Measurements from ENCODE around the gene NEU2.
A peak's percentile ranks its signal among the peaks of the same experiment; 100 is the strongest.

Gene NEU2

DNA sequence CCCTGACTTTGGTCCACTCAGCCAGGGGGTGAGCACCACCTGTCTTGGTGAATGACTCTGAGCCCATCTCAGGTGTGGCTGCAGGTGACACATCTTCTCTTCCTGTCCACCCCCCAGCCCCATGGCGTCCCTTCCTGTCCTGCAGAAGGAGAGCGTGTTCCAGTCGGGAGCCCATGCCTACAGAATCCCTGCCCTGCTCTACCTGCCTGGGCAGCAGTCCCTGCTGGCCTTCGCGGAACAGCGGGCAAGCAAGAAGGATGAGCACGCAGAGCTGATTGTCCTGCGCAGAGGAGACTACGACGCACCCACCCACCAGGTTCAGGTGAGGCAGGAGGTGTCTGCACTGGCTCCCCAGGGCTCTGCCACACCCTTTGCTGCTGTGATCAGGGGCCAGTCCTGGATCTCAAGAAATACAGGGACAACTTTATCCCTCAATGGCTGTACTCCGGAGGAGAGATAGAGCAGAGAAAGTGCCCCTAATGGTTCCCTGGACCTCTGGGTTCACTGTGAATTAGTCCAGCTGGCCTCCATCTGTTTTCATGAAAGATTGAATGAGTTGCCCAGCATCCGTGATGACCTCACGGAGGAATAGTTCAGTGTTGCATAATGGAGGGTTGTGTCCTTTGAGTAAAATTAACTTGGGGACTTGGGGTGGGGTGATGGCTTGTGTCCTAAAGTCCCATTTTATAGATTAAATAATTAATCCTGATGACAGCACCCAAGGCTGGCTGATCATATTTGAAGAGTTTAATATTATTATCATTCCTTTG lies at the start of gene NEU2:
NEU2 (plus strand) TSS at position 122 of the 770 bp plus-strand sequence; CDS start at position 122, 0 bp downstream.
- no peak for DNase-seq

DNA sequence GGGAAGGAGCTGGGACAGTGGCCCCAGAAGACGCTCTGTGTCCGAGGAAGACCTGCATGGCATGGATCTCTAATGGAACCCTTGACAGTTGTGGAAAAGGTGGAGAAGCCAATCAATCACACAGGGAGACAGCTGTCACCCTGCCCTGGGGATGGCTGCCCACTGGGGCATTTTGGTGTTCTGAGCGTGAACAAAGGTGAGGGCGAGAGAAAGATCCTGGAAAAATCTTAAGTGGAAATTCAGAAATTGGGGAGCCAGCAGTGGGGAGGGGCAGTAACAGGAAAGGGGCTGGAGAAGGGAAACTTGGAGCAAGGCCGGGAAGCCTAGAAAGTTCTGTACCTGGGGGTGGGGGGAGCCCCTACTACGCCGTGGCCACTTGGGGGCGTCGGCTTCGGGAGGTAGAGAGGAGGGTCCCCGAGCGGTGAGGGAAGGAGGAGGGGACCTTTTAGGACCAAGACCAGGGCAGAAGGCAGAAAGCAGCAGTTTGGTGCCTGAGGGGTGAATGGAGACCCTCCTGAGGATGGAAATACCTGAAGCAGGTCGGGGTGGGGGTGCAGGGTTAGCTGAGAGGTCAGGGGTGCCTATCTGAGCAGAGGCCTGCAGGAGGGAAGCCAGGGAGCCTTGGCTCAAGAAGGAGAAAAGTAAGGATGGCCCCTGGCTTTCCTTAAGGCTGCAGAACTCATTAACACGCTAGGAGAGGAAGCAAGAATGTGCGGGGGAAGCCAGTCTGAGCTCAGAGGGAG lies 49.4 kb upstream of the NEU2 start:
- no peak for DNase-seq

DNA sequence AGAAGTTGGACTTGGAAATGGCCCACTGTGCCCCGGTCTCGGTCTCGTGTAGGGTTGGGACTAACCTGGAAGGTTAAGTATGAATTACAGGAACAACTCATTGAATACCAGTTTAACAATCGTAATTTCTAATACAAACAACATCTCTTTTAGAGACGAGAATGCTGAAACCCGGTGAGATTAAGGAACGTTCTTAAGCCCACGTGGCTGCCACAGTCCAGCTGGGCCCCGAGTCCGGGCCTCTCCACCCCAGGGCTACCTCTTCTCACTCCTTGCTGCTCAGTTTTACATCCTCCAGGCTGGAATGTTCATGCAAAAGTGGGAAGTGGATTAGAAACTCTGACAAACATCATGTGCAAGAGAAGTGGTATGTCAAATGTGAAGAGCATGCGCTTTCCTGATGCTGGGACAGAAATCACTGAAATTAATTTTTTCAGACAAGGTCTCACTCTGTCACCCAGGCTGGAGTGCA lies 48.8 kb upstream of the NEU2 start:
- DNase-seq, result no peak

DNA sequence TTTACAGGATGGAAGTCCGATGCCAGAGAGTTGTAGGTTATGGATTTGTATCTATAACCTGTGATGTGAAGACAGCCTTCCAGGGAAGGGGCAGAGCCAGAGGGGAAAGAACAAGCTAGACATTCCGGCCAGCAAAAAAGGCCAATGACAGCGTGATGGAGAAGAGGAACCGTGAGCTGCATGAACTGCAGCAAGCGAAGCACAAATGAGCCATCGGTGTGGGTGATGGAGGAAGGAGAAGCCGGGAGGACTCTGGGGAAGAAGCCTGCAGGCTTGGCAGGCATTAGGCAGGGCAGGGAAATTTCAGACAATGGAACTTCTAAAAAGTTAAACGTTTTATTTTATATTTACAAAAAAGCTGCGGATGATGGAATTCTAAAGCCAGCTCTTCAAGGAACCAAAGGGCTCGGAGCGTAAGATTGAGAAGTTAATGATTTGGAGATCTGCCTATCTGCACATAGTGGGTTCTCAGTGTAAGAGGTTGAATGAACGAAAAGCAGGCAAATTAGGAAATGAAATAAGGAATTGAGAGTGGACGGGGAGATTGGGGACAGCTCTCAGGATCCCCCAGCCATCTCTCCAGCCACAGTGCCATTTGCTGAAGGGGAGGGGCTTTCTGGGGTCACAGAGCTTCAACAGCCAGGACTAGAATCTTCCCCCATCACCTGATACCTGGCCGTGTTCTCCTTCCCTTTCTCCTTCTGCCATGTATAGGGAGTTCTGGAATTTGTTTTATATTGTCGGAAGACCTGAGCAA lies 47.8 kb upstream of the NEU2 start:
- peak in 2 of 56 donors; percentile 5 to 9 for DNase-seq

DNA sequence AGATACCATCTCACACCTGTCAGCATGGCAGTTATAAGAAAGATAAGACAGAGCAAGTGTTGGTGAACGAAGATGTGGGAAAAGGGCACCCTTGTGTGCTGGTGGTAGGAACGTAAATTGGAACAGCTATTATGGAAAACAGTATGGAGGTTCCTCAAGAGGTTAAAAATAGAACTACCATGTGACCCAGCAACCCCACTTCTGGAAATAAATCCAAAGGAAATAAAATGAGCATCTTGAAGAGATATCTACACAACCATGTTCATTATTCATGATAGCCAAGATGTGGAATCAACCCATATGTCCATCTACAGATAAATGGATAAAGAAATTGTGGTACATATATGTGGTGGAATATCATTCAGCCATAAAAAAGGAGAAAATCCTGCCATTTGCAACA lies 46.3 kb upstream of the NEU2 start:
- DNase-seq, result no peak

DNA sequence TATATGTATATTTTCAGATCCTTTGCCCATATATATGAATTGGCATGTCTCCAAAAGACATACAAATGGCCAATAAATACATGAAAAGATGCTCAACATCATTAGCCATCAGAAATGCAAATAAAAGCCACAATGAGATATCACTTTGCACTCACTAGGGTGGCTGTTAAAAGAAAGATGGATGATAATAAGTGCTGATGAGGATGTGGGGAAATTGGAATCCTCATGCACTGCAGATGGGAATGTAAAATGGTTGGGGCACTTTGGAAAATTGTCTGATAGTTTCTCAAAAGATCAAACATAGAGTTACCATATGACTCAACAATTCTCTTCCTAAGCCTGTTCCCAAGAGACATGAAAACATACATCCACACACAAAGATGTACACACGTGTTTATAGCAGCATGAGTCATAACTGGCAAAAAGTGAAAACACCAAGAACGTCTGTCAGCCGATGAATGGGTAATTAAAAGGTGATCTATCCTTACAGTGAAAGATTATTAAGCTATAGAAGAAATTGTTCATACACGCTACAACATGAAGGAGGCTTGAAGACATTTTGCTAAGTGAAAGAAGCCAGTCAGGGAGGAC lies 39.1 kb upstream of the NEU2 start:
- no peak for DNase-seq

DNA sequence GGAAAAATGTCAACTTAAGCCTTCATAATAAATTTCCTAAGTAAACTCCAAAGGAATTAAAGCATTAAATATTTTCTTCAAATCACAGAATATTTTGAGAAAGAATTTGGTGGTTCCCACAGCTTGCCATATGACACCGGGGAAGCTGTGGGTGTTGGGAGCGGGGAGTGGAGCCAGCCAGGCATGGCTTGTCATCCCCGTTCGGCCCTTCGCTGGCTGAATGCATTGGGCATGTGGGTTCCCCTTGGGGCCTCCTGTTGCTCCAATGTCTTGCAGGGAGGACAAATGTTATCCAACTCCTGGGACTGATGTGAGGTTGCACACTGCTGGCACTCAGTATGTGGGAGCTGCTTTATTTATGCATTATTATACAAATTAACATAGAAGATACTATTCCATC lies 38.0 kb upstream of the NEU2 start:
- DNase-seq, result no peak

DNA sequence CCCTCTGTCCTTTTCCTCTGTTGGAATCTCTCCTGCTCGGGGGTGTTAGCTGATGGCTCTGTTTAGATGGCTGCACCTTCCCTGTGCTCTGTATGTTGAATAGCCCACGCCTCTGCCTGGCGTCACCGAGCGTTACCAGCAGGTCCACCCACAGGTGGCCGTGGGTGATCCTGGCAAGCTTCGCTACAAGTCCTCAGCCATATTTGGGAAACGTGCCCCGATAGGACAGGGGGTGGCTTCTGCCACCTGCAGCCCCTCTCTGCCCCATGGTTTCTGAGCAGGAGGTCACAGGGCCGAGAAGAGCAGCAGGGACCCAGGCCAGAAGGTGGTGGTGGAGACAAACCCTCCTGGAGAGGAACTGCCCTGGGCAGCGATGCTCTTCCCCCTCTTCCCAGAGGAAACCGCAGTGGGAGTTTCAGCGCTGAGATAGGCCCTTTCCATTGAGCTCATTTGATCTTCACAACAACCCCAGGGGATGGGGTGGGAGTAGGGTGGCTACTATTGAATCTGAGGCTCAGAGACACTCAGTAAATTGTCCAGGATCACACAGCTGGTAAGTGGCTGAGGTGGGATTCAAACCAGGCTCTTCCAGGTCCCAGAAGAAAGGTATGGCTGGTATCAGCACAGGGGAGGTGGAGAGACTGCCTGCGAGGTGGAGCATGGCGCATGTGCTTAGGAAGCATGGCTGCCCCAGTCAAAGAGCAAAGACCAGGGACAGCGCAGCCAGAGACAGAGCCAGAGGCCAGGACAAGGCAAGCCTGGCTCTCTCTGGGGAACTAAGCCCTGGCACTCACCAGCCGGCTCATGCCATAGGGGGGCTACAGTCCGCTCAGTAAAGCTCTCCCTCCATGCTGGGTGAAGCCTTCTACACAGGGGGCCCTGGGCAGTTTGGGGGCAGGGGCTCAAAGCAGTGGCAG lies 34.5 kb upstream of the NEU2 start:
- DNase-seq, result no peak

DNA sequence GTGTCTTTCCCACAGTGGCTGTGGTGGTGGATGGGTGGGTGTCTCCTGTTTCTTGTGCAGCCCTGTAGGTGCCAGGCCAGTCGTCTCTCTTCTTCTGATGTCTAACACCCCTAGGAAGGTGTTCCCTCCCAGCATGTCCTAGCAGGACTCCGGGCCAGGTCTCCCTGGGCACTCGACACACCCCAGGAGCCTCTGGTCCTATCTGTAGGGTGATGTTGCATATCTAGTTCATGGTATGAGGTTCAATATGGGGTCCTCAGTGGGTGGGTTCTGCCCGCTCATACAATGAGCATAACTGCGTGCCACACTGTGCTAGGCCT lies 33.8 kb upstream of the NEU2 start:
- no peak for DNase-seq

DNA sequence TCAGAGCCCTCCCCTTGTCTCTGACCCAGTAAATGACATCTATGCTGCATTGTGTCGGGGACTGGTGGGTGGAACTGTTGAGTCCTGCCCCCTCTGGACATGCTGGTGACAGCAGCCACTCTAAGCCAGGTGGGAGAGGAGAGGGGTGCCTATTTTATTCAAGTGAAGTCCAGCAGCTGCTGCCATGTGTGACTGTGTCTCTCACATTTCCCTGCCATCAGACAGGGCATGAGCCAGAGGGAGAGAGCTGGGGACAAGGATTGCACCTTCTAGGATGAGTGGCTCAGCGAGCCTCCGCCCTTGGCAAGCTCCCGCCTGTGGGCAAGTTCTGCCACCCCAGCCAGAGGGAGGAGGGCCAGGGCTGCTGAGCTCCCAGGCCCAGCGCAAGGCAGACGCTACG lies 33.1 kb upstream of the NEU2 start:
- peak in 1 of 56 donors; percentile 44 for DNase-seq

DNA sequence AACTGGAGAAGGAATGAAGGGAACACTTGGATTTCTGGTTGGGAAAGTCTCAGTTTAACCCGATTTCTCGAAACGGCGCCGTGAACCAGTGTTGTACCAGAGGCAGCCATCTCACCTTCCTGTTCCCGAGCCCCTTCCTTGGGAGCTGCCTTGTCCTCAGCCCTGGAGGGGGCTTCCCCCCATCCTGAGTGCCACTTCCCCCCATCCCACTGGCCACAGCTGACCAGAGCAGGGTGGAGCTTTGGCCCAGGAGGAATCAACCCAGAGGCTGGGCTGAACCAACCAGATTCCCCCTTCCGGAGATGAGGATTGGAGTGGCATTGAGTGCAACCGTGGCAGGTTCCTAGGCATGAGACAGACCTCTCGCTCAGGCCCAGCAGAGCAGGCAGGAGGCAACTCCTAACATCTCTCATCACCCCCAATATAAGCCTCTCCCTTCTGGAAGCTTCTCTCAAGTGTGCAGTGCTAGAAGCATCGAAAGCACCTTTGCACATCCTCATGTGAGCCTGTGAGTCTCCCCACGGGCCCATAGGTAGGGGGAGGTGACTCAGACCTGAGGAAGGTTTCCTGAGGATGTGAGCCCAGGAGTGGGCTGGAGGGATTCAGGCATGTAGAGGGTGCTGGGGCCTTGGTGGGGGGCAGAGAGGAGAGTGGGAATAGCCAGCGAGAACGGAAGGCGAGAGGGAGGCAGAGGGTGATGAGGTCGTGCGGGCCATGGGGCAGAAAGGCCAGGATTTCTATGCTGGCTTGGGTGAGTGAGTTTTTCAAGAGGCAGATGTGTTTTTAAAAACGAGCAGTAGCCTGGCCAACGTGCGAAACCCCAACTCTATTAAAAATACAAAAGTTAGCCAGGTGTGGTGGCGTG lies 31.4 kb upstream of the NEU2 start:
- DNase-seq, result no peak

DNA sequence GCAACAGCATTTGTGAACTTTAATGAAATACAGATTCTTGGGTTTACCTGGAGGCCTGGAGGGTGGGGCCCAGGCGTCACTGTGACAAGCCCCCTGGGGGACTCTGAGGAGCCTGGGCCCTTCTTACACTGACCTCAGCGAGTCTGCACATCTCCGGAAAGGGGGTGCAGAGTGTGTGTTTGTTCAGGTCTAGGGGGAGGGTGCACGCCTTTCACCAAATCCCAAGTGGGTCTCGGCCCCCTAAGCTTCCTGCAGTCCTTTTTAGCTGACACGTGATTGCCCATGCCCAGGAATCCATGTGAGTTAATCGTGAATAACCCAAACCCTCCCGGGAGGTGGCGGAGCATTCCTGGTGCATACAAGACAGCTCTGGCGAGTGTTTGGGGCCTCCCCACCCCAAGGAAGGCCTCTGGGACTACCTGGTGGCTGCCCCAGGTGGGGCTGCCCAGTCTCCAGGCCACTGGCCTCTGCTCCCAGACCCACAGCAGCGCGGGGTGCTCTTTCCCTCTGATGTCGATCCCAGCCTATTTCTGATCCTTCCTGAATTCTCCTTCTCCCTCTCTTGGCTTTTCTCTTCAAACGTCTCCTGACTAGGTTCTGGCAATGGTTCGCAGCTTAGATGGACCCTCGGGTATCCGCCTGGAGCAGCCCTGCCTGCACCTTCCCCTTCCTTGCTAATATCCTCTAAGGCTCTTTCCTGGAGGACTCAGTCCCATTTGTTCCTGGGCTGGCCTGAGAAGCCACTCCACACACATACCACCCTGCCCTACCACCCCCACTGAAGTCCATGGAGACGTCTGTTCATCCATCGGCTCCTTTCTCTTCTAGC lies 29.4 kb upstream of the NEU2 start:
- DNase-seq, result no peak

DNA sequence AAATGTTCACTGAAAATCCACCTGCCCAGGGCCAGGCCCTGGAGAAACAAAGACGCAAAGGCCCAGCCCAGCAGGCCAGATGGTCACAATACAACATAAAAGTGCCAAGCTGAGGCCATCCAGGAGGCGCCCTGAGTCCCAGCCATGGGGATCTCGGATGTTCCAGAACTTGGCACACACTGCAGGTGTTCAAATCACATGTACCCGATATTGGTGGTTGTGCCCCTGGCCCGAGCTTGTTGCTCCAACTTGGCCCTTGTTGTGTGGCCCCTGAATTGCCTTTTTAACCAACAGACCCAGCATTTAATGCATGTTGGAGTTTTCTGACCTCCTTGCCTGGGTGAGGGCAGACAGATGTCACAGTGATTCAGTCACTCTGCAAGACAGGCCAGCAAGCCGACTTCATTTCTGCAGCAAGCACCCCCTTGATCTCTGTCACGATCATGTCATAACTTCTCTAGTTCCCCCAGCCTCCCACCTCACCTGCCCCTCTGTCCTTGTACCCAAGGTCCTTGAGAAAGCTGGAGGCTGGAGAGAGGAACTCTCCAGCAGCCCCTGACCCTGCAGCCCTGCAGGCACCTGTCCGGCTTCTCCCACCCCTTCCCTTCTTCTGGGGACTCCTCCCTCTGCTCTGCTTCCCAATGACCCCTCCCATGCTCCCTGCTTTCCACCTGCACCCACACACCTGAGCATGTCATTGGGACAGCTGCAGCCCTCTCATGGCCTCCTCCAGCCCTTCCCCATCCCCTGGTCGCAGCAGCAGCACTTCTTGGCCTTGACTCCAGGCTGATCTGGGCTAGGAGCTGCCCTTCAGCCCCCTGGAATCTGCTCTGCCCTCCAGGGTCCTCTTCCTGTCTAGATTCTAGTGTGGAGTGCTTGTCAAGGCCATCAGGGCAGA lies 28.6 kb upstream of the NEU2 start:
- no peak for DNase-seq

DNA sequence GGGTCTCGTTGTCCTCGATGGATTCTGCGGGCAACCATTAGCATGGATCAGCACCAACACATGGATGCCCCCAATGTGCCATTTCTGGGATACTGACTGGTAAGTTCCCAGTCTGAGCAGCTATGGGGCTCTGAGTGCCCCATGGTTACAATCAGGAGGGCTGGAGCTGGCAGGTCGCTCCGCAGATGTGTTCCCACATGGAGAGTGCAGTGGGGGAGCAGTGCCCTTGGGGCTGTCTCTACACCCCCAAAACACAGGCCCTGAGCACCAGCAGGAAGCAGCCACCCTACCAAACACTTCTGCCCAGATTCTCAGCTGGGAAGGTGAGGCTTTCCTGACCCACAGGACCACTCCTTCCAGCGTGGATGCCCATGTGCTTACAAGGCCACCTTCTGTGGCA lies 27.4 kb upstream of the NEU2 start:
- DNase-seq, result no peak

DNA sequence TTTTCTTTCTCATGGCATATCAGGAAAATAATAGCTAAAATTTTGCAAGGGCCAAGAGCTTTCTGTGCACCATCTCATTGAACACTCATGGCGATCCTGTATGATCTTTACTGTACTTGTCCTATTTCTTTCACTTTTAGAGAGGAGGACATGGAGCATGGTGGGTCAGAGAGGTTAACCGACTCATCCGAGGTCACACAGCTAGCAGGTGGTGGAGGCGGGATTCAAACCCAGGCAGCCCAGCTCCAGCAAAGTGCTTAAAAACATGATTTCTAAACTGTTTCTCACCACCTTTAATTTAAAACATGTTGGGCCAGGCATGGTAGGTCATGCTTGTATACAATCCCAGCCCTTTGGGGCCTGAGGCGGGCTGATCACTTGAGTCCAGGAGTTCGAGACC lies 25.8 kb upstream of the NEU2 start:
- DNase-seq, result no peak

DNA sequence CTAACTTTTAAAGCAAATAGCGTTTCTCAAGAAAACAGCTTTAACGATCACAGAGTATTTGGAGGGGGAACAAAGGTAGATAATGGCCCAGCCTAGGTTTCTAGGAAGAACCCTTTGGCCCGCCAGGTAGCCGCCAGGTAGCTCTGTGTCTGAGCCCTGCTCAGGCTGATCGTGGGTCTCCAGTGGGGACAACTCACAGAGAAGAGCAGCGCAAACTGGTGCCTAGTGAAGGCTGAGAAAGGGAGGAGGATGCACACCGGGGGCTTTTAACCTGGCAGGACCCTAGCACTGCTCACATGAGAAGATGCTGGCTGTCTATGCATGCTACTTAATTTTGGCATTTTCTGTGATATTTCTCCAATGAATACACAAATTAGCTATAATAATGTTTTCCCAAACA lies 25.2 kb upstream of the NEU2 start:
- DNase-seq, result no peak

DNA sequence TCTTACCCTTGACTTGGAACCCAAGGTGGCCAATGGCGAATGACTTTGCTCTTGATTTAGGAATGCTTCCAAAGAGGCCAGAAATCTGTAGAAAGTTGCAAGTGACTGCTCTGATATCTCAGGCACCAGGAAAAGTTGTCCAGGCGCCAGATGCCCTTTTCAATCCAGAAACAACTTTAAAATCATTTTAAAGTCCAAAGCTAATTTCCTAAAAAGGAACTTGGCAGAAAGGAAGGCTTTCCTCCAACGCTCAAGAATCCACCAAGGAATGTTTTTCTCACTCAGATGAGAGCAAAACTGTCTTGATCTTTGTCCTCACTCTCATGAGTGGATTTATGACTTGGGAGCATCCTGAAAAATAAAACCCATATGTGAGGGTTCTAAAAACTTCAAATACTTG lies 24.7 kb upstream of the NEU2 start:
- no peak for DNase-seq

DNA sequence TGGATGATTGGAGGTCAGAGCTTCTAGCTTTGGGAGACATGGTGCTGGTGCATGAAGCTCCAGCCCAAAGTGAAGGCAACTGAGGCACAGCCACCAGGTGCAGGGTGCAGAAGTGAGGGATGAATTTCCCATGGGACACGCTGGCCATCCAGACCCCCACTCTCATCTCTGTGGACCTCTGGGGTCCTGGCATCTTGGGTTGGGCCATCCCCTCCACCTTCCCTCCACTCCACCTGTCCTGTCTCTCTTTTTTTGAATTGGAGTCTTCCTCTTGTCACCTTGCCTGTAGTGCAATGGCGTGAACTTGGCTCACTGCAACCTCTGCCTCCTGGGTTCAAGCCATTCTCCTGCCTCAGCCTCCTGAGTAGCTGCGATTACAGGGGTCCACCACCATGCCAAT lies 22.8 kb upstream of the NEU2 start:
- no peak for DNase-seq
